Tibial nerve (tissue), 4 donors: ENCODE data around the gene BAIAP2L1.

Experiments
- CTCF ChIP-seq, 5 experiments: fragments of 200-600 bp in 3 of 5; fragments of 450-650 bp in 2 of 5; sonication (generic) in 3 of 5; IDR thresholded peaks; one replicate each; pipeline ENCODE4 v1.5.1; 2016 to 2019; ENCODE audit warnings: antibody characterized with exemption in 5 of 5, mild to moderate bottlenecking in 3 of 5, moderate library complexity in 2 of 5
- EP300 ChIP-seq, 2 donors: sonication (generic); formaldehyde crosslinking; IDR thresholded peaks; one replicate each; pipeline ENCODE4 v1.6.1; 2017; ENCODE audit warnings: antibody characterized with exemption in 2 of 2, mild to moderate bottlenecking in 1 of 2
- POLR2A ChIP-seq, 2 donors: fragments of 450-650 bp; IDR thresholded peaks; one replicate each; pipeline ENCODE4 v1.6.1; 2017; ENCODE audit warnings: antibody characterized with exemption in 2 of 2, mild to moderate bottlenecking in 2 of 2, moderate library complexity in 2 of 2

- TF ChIP-seq CTCF (IDR thresholded peaks at IDR 0.05) (no peak), POLR2A (IDR thresholded peaks at IDR 0.05) (no peak), EP300 (IDR thresholded peaks at IDR 0.05) (no peak)
Measured at GRCh38 chr7:98359395-98359794, 41.5 kb downstream of the BAIAP2L1 start.
